ENCODE data around the gene LGALS9B. TPM values are rescaled to one million over a fixed set of nuclear protein-coding genes. Genes with fewer than 3 reads are reported as not detected.
"Not testable (repeated sequence)": the region's sequence is repeated elsewhere in the genome, so short reads cannot be mapped to it uniquely, and the experiment has no call there.

Gene LGALS9B
- total RNA-seq, 4 donors from 2014 or later = not detected

DNA sequence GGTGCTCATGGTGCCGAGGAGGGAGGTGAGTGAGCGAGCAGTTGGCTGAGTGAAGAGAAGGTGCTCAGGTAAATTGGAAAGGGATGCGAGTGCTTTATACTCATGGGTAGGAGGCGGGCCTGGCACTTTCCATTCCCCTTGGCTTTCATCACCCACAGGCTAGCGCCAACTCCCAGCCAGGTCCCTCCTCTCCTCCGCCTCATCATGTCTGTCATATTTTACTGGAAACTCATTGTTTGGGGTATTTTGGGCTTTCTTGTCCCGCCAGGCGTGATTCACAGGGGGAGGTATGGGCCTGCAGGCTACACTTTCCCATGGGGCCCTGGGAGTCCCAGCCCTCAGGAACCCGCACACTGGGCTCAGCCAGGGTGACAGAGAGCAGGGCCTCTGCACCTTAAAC lies 26.8 kb upstream of the LGALS9B start:
- H3K9me3 ChIP-seq; H3K36me3 ChIP-seq; ATAC-seq; DNase-seq; in situ Hi-C loops (cut with MboI; ENCODE audit: low sequenced_read_pairs in 4 of 4); intact Hi-C loops (cut with DNase I; ENCODE audit: low total_unique reads); H3K27ac ChIP-seq; H3K4me3 ChIP-seq; H3K27me3 ChIP-seq; H3K4me1 ChIP-seq: not testable (repeated sequence)

DNA sequence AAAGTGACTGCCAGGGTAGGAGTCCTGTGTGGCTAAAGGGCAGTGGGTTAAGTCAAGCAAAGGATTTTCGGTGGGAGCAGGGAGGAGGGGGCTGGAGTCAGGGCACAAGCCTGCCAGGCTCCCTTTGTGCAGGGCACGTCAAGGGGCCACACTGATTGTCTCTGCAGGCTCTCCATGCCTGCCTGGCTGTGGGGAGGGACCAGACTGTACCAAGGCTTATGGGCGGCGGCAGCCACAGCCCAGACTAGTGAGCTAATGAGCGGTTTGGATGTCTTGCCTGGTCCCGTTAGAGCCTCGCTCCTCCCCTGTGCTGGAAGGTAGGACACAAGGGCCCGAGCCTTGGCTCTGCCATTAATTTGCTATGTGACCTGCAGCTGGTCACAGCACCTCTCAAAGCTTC lies 25.6 kb upstream of the LGALS9B start:
- H3K9me3 ChIP-seq; in situ Hi-C loops (cut with MboI; ENCODE audit: low sequenced_read_pairs in 4 of 4); intact Hi-C loops (cut with DNase I; ENCODE audit: low total_unique reads): not testable (repeated sequence)

DNA sequence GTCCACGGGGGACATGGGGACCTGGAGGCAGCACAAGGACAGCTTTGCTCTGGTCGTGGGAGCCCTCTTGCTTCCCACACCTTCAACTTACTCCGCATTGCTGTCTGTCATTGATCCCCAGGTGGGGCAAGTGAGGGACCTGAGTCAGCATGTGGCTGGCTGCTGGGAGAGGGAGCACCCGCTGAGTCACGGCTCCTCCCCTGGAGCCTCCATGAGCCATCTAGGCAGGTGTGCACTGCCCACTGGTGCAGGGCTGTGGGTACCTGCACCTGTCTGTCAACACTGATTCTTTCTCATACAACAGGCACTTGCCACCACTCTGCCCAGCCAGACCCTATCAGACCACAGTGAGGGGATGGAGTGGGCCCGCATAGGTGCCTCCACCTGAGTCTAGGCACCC lies 24.8 kb upstream of the LGALS9B start:
- H3K4me3 ChIP-seq; H3K27ac ChIP-seq; DNase-seq; H3K36me3 ChIP-seq; H3K4me1 ChIP-seq; H3K27me3 ChIP-seq; ATAC-seq; H3K9me3 ChIP-seq; in situ Hi-C loops (cut with MboI; ENCODE audit: low sequenced_read_pairs in 4 of 4); intact Hi-C loops (cut with DNase I; ENCODE audit: low total_unique reads): not testable (repeated sequence)

More for the DNA sequence above, 25.6 kb upstream of the LGALS9B start:
- not testable (repeated sequence) for H3K4me1 ChIP-seq, H3K27me3 ChIP-seq, H3K36me3 ChIP-seq, DNase-seq, ATAC-seq, H3K4me3 ChIP-seq, H3K27ac ChIP-seq

DNA sequence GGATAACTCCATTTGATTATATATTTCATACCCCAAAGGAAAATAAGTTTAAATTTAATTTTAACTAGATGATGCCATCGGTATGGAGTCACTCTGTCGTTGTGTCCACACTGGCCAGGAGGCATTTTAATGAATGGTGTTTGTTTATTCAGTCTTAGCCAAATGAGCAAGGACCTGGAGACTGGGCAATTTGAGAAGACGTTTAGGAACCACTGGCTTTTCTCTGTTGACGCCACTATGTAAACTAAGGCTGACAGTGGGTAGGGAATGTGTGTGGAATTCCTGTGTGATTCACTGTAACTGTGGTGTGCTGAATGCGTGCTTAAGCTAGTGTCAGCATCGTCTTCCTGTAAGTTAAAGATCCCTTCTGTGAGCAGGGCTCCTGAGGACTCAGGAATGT lies 17.6 kb upstream of the LGALS9B start:
- H3K27me3 ChIP-seq; H3K9me3 ChIP-seq; intact Hi-C loops (cut with DNase I; ENCODE audit: low total_unique reads); H3K36me3 ChIP-seq; H3K4me3 ChIP-seq; in situ Hi-C loops (cut with MboI; ENCODE audit: low sequenced_read_pairs in 4 of 4); H3K27ac ChIP-seq; H3K4me1 ChIP-seq; DNase-seq; ATAC-seq: not testable (repeated sequence)

DNA sequence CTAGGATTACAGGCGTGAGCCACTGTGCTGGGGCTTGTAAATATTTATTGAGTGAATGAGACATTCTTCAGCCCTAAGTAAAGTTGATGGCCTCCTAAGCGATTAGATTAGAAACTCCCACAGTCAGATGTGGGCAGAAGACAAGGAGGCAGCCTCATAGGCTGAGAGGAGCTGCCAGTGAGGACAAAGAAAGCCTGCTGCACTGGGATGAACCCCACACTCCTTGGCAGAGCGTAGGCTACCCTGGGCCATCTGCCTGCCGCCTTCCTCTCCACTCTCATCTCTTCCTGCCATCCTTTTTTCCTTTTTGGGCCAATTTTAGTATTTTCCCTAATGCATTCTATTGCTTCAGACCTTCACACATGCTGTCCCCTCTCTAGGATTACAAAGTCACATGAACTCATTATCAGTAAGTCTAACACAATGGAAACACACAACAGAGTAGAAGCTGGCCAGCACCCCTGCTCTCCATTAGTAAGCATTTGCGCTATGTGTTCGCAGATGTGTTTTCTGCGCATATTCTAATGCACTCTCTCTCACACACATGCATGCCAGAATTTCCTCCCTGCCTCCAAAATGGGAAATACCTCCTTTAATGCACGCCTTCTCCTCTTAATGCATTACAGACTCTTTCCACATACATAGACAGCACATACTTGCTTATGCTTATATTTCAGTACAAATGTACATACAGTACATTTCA lies 12.7 kb upstream of the LGALS9B start:
- intact Hi-C loops (cut with DNase I; ENCODE audit: low total_unique reads) = not testable (repeated sequence)

DNA sequence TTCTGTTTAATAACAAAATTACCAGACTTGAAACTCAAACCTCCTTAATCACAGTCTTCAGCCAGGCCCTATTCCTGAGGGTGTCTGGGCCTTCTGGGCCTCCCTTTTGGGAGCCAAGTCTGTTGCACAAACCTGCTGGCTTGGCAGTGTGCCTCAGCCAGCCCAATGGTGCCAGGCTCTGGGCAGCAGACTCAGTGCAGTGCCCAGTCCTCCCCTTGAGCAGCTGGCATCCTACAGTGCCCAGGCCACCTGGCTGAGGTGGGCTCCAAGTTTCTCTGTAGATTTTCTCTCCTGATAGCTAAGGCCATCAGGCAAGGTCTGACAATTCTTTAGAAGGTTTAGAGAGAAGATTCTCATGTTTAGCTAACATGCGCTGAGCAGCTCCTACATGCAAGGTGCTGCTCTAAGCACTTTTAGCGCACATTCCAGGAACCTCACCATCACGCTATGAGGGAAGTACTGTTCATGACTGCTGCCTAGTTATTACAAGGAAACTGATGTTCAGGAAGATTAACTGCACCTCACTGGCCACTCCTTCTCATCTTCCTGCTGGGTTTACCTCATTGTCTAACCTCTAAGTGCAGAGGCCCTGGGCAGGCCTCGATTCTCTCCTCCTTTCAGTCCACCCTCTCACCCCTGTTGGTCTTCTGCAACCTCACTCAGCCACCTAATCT lies 10.2 kb upstream of the LGALS9B start:
- H3K27ac ChIP-seq; intact Hi-C loops (cut with DNase I; ENCODE audit: low total_unique reads); ATAC-seq; H3K4me3 ChIP-seq; DNase-seq; in situ Hi-C loops (cut with MboI; ENCODE audit: low sequenced_read_pairs in 4 of 4); H3K27me3 ChIP-seq; H3K9me3 ChIP-seq; H3K4me1 ChIP-seq; H3K36me3 ChIP-seq: not testable (repeated sequence)

More for the DNA sequence above, 12.7 kb upstream of the LGALS9B start:
- DNase-seq; H3K27ac ChIP-seq; in situ Hi-C loops (cut with MboI; ENCODE audit: low sequenced_read_pairs in 4 of 4); H3K27me3 ChIP-seq; ATAC-seq; H3K4me3 ChIP-seq; H3K4me1 ChIP-seq; H3K9me3 ChIP-seq; H3K36me3 ChIP-seq: not testable (repeated sequence)

DNA sequence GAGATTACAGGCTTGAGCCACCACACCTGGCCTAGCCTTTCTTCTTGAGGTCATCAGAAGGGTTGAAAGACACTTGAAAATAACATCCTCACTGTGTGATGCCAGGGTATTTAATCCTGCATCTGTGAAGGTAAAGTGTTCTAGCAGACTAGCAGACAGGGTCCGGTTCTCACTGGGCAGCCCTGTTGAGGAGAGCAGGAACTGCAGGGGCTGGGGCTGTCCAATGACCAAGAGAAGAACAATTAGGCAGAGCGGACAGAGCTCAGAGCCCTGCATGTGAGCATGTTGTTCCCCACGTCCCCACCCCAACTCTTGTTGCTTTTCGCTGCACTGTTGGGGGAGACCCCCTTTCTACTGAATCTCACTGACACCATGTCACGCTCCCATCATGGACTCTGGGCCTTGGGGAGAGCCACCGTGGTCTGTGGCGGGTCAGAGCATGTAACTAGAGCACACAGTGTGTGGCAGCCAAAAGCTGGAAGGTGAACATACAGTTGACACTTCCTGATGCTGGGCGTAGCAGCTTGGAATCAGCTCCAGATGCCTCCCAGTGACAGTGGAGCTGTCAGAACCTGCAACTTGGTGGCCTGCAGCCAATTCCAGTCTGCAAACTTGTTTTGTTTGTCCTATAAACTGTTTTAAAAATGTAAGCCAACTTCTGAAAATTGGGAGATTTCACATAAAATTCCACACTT lies 7.9 kb upstream of the LGALS9B start:
- H3K27ac ChIP-seq; in situ Hi-C loops (cut with MboI; ENCODE audit: low sequenced_read_pairs in 4 of 4); DNase-seq; H3K4me1 ChIP-seq; H3K4me3 ChIP-seq; H3K27me3 ChIP-seq; H3K9me3 ChIP-seq; intact Hi-C loops (cut with DNase I; ENCODE audit: low total_unique reads); ATAC-seq; H3K36me3 ChIP-seq: not testable (repeated sequence)

DNA sequence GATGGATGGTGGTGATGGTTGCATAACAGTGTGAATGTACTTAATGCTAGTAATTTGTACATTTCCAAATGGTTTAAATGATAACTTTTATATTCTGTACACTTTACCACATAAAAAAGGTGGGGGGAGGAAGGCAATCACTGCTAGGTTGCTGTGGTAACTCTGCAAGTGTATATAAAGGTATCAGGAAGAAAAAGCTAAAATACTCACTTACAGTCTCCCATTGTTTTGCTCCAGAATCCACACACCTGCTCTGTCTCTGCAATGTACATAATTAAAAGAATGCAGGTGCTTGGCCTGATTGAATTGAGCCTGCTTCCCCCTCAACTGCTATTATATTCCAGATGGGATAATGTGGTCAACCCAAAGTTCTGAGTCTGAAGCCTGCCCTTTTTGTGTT lies 6.7 kb upstream of the LGALS9B start:
- H3K27ac ChIP-seq; H3K9me3 ChIP-seq; H3K36me3 ChIP-seq; H3K4me1 ChIP-seq; intact Hi-C loops (cut with DNase I; ENCODE audit: low total_unique reads); in situ Hi-C loops (cut with MboI; ENCODE audit: low sequenced_read_pairs in 4 of 4); H3K27me3 ChIP-seq; H3K4me3 ChIP-seq; ATAC-seq; DNase-seq: not testable (repeated sequence)

DNA sequence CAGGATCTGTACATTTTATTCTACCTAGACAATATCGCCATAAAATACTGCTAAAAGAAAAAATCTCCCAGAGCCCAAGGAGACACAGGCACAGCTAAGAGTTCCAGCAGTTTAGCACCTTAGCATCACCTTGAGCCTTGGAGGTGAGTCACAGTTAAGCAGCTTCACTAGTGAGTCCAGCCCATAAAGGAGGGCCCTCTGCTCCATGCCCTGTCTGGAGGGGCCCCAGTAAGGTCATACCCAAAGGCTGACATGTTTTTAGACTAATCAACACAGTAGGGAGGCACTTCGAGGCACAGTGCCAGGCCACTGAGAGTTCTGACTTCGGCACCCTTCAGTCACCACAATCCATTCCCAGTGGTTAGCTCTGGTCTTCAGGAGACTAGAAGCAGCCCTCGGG lies 2.6 kb upstream of the LGALS9B start:
- H3K4me3 ChIP-seq; H3K36me3 ChIP-seq; in situ Hi-C loops (cut with MboI; ENCODE audit: low sequenced_read_pairs in 4 of 4); ATAC-seq; H3K27me3 ChIP-seq; intact Hi-C loops (cut with DNase I; ENCODE audit: low total_unique reads); H3K27ac ChIP-seq; H3K9me3 ChIP-seq; H3K4me1 ChIP-seq; DNase-seq: not testable (repeated sequence)

DNA sequence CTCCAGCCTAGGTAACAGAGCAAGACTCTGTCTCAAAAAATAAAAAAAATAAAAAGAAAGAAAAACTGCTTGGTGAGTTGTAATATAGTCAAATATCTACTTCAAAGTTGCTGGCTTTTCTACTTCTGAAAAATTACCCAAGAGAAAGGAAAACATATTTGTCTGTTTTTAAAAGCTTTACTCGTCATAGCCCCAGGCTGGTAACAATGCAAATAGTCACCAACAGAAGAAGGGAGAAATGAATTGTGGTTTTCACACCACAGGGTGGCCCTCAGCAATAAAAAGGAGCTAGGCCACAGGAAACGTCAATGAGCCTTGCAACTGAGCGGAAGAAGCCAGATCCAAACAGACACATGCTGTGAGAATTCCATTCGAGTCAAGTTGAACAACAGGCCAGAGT lies 1.8 kb upstream of the LGALS9B start:
- H3K9me3 ChIP-seq; DNase-seq; H3K4me1 ChIP-seq; H3K27ac ChIP-seq; H3K4me3 ChIP-seq; H3K36me3 ChIP-seq; H3K27me3 ChIP-seq; in situ Hi-C loops (cut with MboI; ENCODE audit: low sequenced_read_pairs in 4 of 4); intact Hi-C loops (cut with DNase I; ENCODE audit: low total_unique reads); ATAC-seq: not testable (repeated sequence)

DNA sequence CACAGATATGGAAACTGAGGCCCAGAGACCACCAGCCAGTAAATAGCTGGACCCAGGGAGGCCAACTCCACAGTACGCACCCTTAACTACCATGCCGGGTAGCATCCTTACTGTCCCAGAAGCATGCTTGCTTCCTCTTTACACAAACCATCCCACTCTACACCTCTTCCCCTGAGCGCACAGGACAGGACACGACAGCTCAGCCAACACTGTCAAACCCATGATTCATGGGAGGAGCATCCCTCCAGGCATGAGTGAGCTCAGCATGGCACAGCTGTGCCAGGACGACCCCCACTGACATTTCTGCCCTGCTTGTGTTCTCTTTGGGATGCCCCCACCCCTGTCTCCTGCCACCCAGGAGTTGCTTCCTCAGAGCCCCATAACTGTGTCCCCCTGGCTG lies 340 bp downstream of the LGALS9B start:
- H3K36me3 ChIP-seq; intact Hi-C loops (cut with DNase I; ENCODE audit: low total_unique reads); H3K27me3 ChIP-seq; in situ Hi-C loops (cut with MboI; ENCODE audit: low sequenced_read_pairs in 4 of 4); ATAC-seq; DNase-seq; H3K9me3 ChIP-seq; H3K4me3 ChIP-seq; H3K4me1 ChIP-seq; H3K27ac ChIP-seq: not testable (repeated sequence)

DNA sequence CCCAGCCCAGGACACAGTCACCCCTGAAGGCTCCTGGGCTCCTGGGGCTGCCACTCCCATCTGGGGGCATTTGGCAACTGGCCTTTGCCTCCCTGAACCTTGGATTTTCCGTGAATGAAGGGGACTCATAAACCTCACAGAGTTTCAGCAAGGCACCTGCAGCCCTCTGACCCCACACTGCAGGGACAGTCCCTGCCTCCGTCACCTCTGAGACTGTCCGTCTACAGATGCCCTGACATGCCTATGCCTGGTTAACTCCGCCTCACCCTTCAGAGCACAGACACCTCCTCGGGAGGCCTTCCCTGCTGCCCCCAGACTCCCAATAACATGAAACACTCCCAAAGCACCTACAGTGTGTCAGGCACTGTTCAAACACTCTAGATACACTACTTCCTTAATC lies 786 bp downstream of the LGALS9B start:
- H3K27ac ChIP-seq; intact Hi-C loops (cut with DNase I; ENCODE audit: low total_unique reads); H3K36me3 ChIP-seq; H3K27me3 ChIP-seq; in situ Hi-C loops (cut with MboI; ENCODE audit: low sequenced_read_pairs in 4 of 4); H3K9me3 ChIP-seq; H3K4me1 ChIP-seq; ATAC-seq; H3K4me3 ChIP-seq; DNase-seq: not testable (repeated sequence)
